GM23248 (cell line): Measurements from ENCODE around the gene ZNF710.

Experiments used
- EZH2 ChIP-seq: fragments of 200-600 bp; sonication (generic); IDR thresholded peaks from 2 replicates; pipeline ENCODE4 v1.6.1; 2018; ENCODE audit warnings: antibody characterized with exemption, mild to moderate bottlenecking; ENCODE audit not compliant: insufficient read depth, poor library complexity, severe bottlenecking
- EZH2phosphoT487 ChIP-seq: fragments of 200-600 bp; sonication (generic); IDR thresholded peaks from 2 replicates; pipeline ENCODE4 v1.6.1; 2018; ENCODE audit warnings: antibody characterized with exemption, moderate library complexity, mild to moderate bottlenecking, low read depth; ENCODE audit not compliant: insufficient read depth

- no peak for TF ChIP-seq EZH2
- no peak for TF ChIP-seq EZH2phosphoT487
These were observed 39.5 kb downstream of the ZNF710 start for GRCh38 chr15:90040618-90041017.
